ENCODE data around the gene MAN2B2.

GRCh38 chr4:6529021-6529420 lies 46.0 kb upstream of the MAN2B2 start:
- TF ChIP-seq CTCF (IDR thresholded peaks at IDR 0.05) (no peak), POLR2A (IDR thresholded peaks at IDR 0.05) (no peak)
